ENCODE measurements around the gene PTPRT.

The PTPRT gene

DNA sequence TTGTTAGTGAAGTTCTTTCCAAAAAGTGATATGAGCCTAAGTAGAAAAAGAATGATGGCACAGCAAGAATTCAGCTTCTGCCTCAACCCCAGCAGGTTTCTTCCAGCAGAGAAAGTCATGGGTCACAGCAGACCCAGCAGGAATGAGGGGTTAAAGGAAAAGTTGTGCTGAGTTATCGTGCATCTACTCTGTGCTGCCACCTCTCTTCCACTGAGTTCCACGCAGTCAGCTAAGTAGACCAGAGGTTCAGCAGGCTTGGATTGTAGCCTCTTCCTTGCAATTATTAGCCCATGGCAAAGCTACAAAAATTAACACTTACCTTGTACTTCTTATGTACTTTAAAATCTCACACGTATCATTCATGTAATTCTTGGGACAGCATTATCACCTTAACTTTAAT is 510.8 kb downstream of the PTPRT start:
- DNase-seq (ENCODE audit: low read depth): no peak
- no peak overlapping the region for H3K4me3 ChIP-seq (ENCODE audit: control insufficient read depth, low read depth, low read length)
- TF ChIP-seq, protein P1, sequence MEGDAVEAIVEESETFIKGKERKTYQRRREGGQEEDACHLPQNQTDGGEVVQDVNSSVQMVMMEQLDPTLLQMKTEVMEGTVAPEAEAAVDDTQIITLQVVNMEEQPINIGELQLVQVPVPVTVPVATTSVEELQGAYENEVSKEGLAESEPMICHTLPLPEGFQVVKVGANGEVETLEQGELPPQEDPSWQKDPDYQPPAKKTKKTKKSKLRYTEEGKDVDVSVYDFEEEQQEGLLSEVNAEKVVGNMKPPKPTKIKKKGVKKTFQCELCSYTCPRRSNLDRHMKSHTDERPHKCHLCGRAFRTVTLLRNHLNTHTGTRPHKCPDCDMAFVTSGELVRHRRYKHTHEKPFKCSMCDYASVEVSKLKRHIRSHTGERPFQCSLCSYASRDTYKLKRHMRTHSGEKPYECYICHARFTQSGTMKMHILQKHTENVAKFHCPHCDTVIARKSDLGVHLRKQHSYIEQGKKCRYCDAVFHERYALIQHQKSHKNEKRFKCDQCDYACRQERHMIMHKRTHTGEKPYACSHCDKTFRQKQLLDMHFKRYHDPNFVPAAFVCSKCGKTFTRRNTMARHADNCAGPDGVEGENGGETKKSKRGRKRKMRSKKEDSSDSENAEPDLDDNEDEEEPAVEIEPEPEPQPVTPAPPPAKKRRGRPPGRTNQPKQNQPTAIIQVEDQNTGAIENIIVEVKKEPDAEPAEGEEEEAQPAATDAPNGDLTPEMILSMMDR (conservative IDR thresholded peaks at IDR 0.05; ENCODE audit: control insufficient read depth, insufficient read depth, low read depth, low read length): no peak

- TF ChIP-seq, protein P1 (conservative IDR thresholded peaks at IDR 0.05; ENCODE audit: control insufficient read depth, insufficient read depth, low read depth, low read length): no peak
- DNase-seq (ENCODE audit: low read depth): no peak
- H3K4me3 ChIP-seq (ENCODE audit: control insufficient read depth, low read depth, low read length): no peak overlapping the region
Measured at GRCh38 chr20:42656130-42656529, 533.6 kb downstream of the PTPRT start.

- TF ChIP-seq, protein P1 (conservative IDR thresholded peaks at IDR 0.05; ENCODE audit: control insufficient read depth, insufficient read depth, low read depth, low read length): no peak
- no peak overlapping the region for H3K4me3 ChIP-seq (ENCODE audit: control insufficient read depth, low read depth, low read length)
- DNase-seq (ENCODE audit: low read depth): no peak
Measured at GRCh38 chr20:42652266-42652665, 537.4 kb downstream of the PTPRT start.

GRCh38 chr20:42650191-42650746 is 539.4 kb downstream of the PTPRT start:
- no peak for DNase-seq (ENCODE audit: low read depth)

DNA sequence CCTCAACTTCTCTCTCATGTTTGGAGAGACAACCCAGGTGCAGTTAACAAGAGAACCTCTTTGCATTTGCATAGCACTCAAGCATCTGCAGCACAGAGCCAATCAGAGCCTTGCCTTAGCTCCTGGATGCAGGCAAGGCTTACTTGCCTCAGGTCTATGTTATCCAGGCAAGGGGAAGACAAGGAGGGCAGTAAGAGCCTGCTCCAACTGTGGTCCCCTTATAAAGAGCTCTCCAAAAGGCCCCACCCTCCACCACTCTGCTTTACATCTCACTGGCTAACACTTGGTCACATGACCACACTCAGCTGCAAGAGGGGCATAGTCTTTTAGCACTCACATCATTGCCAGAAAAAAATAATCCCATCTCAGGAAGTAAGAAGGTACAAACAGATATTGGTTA is 540.0 kb downstream of the PTPRT start:
- TF ChIP-seq, protein P1 (conservative IDR thresholded peaks at IDR 0.05; ENCODE audit: control insufficient read depth, insufficient read depth, low read depth, low read length): no peak
- no peak overlapping the region for H3K4me3 ChIP-seq (ENCODE audit: control insufficient read depth, low read depth, low read length)
- DNase-seq (ENCODE audit: low read depth): no peak

More at GRCh38 chr20:42650191-42650746, 539.4 kb downstream of the PTPRT start:
- H3K4me3 ChIP-seq (ENCODE audit: control insufficient read depth, low read depth, low read length): no peak overlapping the region
- TF ChIP-seq, protein P1 (conservative IDR thresholded peaks at IDR 0.05; ENCODE audit: control insufficient read depth, insufficient read depth, low read depth, low read length): no peak

GRCh38 chr20:42646250-42646649 is 543.5 kb downstream of the PTPRT start:
- H3K4me3 ChIP-seq (ENCODE audit: control insufficient read depth, low read depth, low read length): no peak overlapping the region
- DNase-seq (ENCODE audit: low read depth): no peak
- TF ChIP-seq, protein P1 (conservative IDR thresholded peaks at IDR 0.05; ENCODE audit: control insufficient read depth, insufficient read depth, low read depth, low read length): no peak

- TF ChIP-seq, protein P1 (conservative IDR thresholded peaks at IDR 0.05; ENCODE audit: control insufficient read depth, insufficient read depth, low read depth, low read length): no peak
- no peak for DNase-seq (ENCODE audit: low read depth)
- no peak overlapping the region for H3K4me3 ChIP-seq (ENCODE audit: control insufficient read depth, low read depth, low read length)
Measured at GRCh38 chr20:42641886-42642285, 547.8 kb downstream of the PTPRT start.
